Liver (tissue), 2 donors: Measurements from ENCODE around the gene LHPP.

ENCODE experiments used
- CTCF ChIP-seq: fragments of 150-350 bp; IDR thresholded peaks from 2 replicates; pipeline ENCODE4 v1.5.1; 2017; ENCODE audit warnings: improper control_type of control experiment, low read depth, low read length; ENCODE audit not compliant: missing input control
- YY1 ChIP-seq: IDR thresholded peaks from 2 replicates; pipeline ENCODE4 v1.6.1; 2016; ENCODE audit warnings: antibody characterized with exemption, mild to moderate bottlenecking
- donor health status: healthy.

GRCh38 chr10:124653311-124653710, 191.7 kb downstream of the LHPP start:
- TF ChIP-seq YY1 (no peak), CTCF (no peak)
